A673 (cell line): ENCODE results near the gene HJURP. TPM values are rescaled to one million over a fixed set of nuclear protein-coding genes. Genes with fewer than 3 reads are reported as not detected.

Experiments used
- BruUV-seq: library from RNA; stranded (reverse); fragments of 400-500 nt; replicated peaks from 2 replicates; lab custom pipeline; 2021; lab: Mats Ljungman, UMichigan
- CTCF ChIA-PET: fragments of 300-600 bp; sonication (Branson Sonifier 250); formaldehyde crosslinking; loops from one replicate; lab custom pipeline; 2022; ENCODE audit warnings: antibody characterized with exemption; lab: Charles Lee
- POLR2A ChIA-PET: fragments of 300-600 bp; sonication (Branson Sonifier 250); formaldehyde crosslinking; loops from one replicate; lab custom pipeline; 2022; ENCODE audit warnings: antibody characterized with exemption; ENCODE audit not compliant: low non-redundant PET; lab: Charles Lee
- DNase-seq: peaks from one replicate; pipeline ENCODE4 v3.0.0-alpha.2; 2015; ENCODE audit warnings: low spot score
- H3K27ac ChIP-seq: fragments of 200-600 bp; sonication (generic); 2 replicates; pipeline ENCODE4 v1.5.1; 2016; ENCODE audit warnings: mixed run types, low read depth, mild to moderate bottlenecking, mixed read lengths, antibody characterized with exemption, low read length; ENCODE audit not compliant: poor library complexity, severe bottlenecking
- H3K27me3 ChIP-seq: fragments of 200-600 bp; sonication (generic); replicated peaks from 2 replicates; pipeline ENCODE4 v1.6.1; 2017; ENCODE audit warnings: mixed run types, low read depth, mild to moderate bottlenecking, mixed read lengths, antibody characterized with exemption, low read length; ENCODE audit not compliant: insufficient read depth, poor library complexity
- H3K36me3 ChIP-seq: fragments of 200-600 bp; sonication (generic); 2 replicates; pipeline ENCODE4 v1.6.1; 2016; ENCODE audit warnings: mixed run types, mild to moderate bottlenecking, mixed read lengths, antibody characterized with exemption, low read length; ENCODE audit not compliant: insufficient read depth, poor library complexity, severe bottlenecking
- H3K4me1 ChIP-seq: fragments of 200-600 bp; sonication (generic); 2 replicates; pipeline ENCODE4 v1.6.1; 2017; ENCODE audit warnings: mixed run types, mild to moderate bottlenecking, mixed read lengths, antibody characterized with exemption, low read length; ENCODE audit not compliant: insufficient read depth, poor library complexity, severe bottlenecking
- H3K4me3 ChIP-seq: fragments of 200-600 bp; sonication (generic); 2 replicates; pipeline ENCODE4 v1.5.1; 2016; ENCODE audit warnings: low read depth, mixed run types, mild to moderate bottlenecking, mixed read lengths, low read length; ENCODE audit not compliant: poor library complexity, severe bottlenecking
- H3K9me3 ChIP-seq: fragments of 200-600 bp; sonication (generic); 2 replicates; pipeline ENCODE4 v1.6.1; 2016; ENCODE audit warnings: mixed run types, low read depth, mild to moderate bottlenecking, mixed read lengths, antibody characterized with exemption, low read length; ENCODE audit not compliant: poor library complexity, severe bottlenecking
- CTCF ChIP-seq: fragments of 300-800, 200-600 bp; sonication (generic); conservative IDR thresholded peaks from 2 replicates; pipeline ENCODE4 v1.5.1; 2017; ENCODE audit warnings: low read depth, mild to moderate bottlenecking, antibody characterized with exemption, low read length, moderate library complexity, mixed read lengths
- EZH2 ChIP-seq: fragments of 200-600 bp; sonication (generic); IDR thresholded peaks from 2 replicates; pipeline ENCODE4 v1.6.1; 2017; ENCODE audit warnings: borderline replicate concordance, low read depth, mild to moderate bottlenecking, mixed read lengths, antibody characterized with exemption, low read length; ENCODE audit not compliant: poor library complexity, severe bottlenecking
- intact Hi-C: fragments of 100-400 bp; cut with micrococcal nuclease; formaldehyde crosslinking; loops from one replicate; pipeline ENCODE4 v1.10.0; 2022; ENCODE audit not compliant: unreplicated experiment
- total RNA-seq: library from RNA; stranded (reverse); gene quantifications from 2 replicates; pipeline ENCODE4 v1.2.3, GENCODE V29; 2021

HJURP gene
- total RNA-seq, 1 experiment from 2014 or later, result 103 TPM

GRCh38 chr2:233807966-233808935 lies 46.1 kb downstream of the HJURP start:
- no peak overlapping the region for H3K27ac ChIP-seq
- intact Hi-C loops, result no loop called here
- TF ChIP-seq CTCF (no peak), EZH2 (no peak)
- H3K36me3 ChIP-seq, result no peaks in the 10 kb centered on the region
- no peak overlapping the region for H3K4me3 ChIP-seq
- POLR2A ChIA-PET, result no interaction called here
- no peaks in the 10 kb centered on the region for H3K27me3 ChIP-seq
- no TSS peak for BruUV-seq
- H3K9me3 ChIP-seq, result no peaks in the 10 kb centered on the region
- H3K4me1 ChIP-seq, result no peaks in the 10 kb centered on the region
- DNase-seq, result no peak
- CTCF ChIA-PET, result no interaction called here

GRCh38 chr2:233807215-233807865 lies 47.0 kb downstream of the HJURP start:
- Histone ChIP-seq H3K4me3 (no peak overlapping the region), H3K27me3 (no peaks in the 10 kb centered on the region), H3K27ac (no peak overlapping the region), H3K4me1 (no peaks in the 10 kb centered on the region), H3K9me3 (no peaks in the 10 kb centered on the region), H3K36me3 (no peaks in the 10 kb centered on the region)
- TF ChIP-seq CTCF (peak; percentile 29; the same call in 1 of the 2 replicates), EZH2 (no peak)
- ChIA-PET CTCF (no interaction called here), POLR2A (no interaction called here)
- intact Hi-C loops, result no loop called here
- no TSS peak for BruUV-seq
- no peak for DNase-seq

- intact Hi-C loops, result no loop called here
- ChIA-PET POLR2A (no interaction called here), CTCF (no interaction called here)
- Histone ChIP-seq H3K27ac (no peak overlapping the region), H3K4me1 (no peaks in the 10 kb centered on the region), H3K27me3 (no peaks in the 10 kb centered on the region), H3K9me3 (no peaks in the 10 kb centered on the region), H3K36me3 (no peaks in the 10 kb centered on the region), H3K4me3 (no peak overlapping the region)
- no TSS peak for BruUV-seq
- no peak for TF ChIP-seq CTCF
- no peak for TF ChIP-seq EZH2
- no peak for DNase-seq
Observed at GRCh38 chr2:233803994-233804393, 50.3 kb downstream of the HJURP start.
